ENCODE data around the gene NMBR. TPM values are rescaled to one million over a fixed set of nuclear protein-coding genes. Genes with fewer than 3 reads are reported as not detected.

Gene NMBR
- total and polyA plus RNA-seq, 2 of the 8 experiments (the other 6 are each of a cell fraction or from before 2014, with no cell fraction given): 0.08 TPM; not detected in 1

- H3K9me3 ChIP-seq (ENCODE audit: insufficient read depth in 2 of 2, low read depth in 1 of 2, low read length in 1 of 2): no peaks in the 10 kb centered on the region
- H3K79me1 ChIP-seq (ENCODE audit: low read depth, low read length): no peaks in the 10 kb centered on the region
- no peak overlapping the region for H3K4me2 ChIP-seq (ENCODE audit: insufficient read depth in 1 of 2, low read depth in 2 of 2, low read length in 2 of 2)
- H3K4me1 ChIP-seq (replicated peaks in 1 of 4; ENCODE audit: control insufficient read depth in 3 of 4, insufficient read depth in 4 of 4, low read length in 3 of 4): no peaks in the 10 kb centered on the region
- ChIA-PET CTCF (ENCODE audit: partially characterized antibody) (interaction anchor here (1.9 kb wide), 1 partner anchor 13 kb away, joined by 8 read pairs; no protein-coding TSS in a partner anchor), POLR2A (ENCODE audit: partially characterized antibody) (no interaction called here)
- no peak overlapping the region for H3K56ac ChIP-seq (replicated peaks; ENCODE audit: insufficient read length, low read depth, low read length)
- H2AK5ac ChIP-seq (ENCODE audit: low read depth, low read length): no peak overlapping the region
- H3K23ac ChIP-seq (ENCODE audit: insufficient read length): no peak overlapping the region
- no peaks in the 10 kb centered on the region for H3K27me3 ChIP-seq (replicated peaks in 1 of 4; ENCODE audit: control insufficient read depth in 3 of 4, extremely low read depth in 1 of 4, insufficient read depth in 3 of 4, low read length in 3 of 4)
- no peak overlapping the region for H3K4me3 ChIP-seq (ENCODE audit: extremely low read depth in 1 of 4, insufficient read depth in 2 of 4, low read depth in 3 of 4, low read length in 4 of 4)
- 93% methylated on average over 3 of the region's 3 CpGs; no CpG with 5 or more reads in 1 of the 2 experiments for WGBS, 2 experiments (ENCODE audit: extremely low coverage in 1 of 2, insufficient coverage in 1 of 2, insufficient read length in 1 of 2, insufficient replicate concordance in 2 of 2, low coverage in 1 of 2, low lambda C conversion rate in 2 of 2, missing lambda C conversion rate in 1 of 2)
- no peak overlapping the region for H2BK12ac ChIP-seq (ENCODE audit: low read depth, low read length)
- H2BK5ac ChIP-seq (ENCODE audit: low read depth, low read length): no peak overlapping the region
- H4K20me1 ChIP-seq (replicated peaks in 1 of 2; ENCODE audit: control insufficient read depth in 1 of 2, insufficient read depth in 2 of 2, low read length in 2 of 2): no peaks in the 10 kb centered on the region
- H3K27ac ChIP-seq (ENCODE audit: low read depth, low read length): no peak overlapping the region
- H3K79me2 ChIP-seq (ENCODE audit: control insufficient read depth in 1 of 2, insufficient read depth in 2 of 2, low read length in 2 of 2): no peaks in the 10 kb centered on the region
- H3K14ac ChIP-seq (ENCODE audit: insufficient read length): no peak overlapping the region
- no peak overlapping the region for H2BK120ac ChIP-seq (replicated peaks; ENCODE audit: low read depth, low read length)
- no peaks in the 10 kb centered on the region for H3K36me3 ChIP-seq (ENCODE audit: control insufficient read depth in 2 of 4, insufficient read depth in 4 of 4, low read length in 3 of 4)
- no peak overlapping the region for H3K18ac ChIP-seq (ENCODE audit: extremely low read depth, low read length)
- DNase-seq (ENCODE audit: low read depth in 1 of 2, low spot score in 2 of 2): no peak
- H2AFZ ChIP-seq (ENCODE audit: low read length): no peak overlapping the region
- no peak overlapping the region for H3K4ac ChIP-seq (replicated peaks; ENCODE audit: insufficient read length, low read depth, low read length)
- TF ChIP-seq CEBPB (IDR thresholded peaks at IDR 0.05; ENCODE audit: low read depth, low read length) (no peak), JUN (IDR thresholded peaks at IDR 0.05; ENCODE audit: low read depth, low read length) (no peak), KDM4A (IDR thresholded peaks at IDR 0.05; ENCODE audit: low read depth, low read length, severe bottlenecking) (no peak), CBX8 (IDR thresholded peaks at IDR 0.05; ENCODE audit: borderline replicate concordance, low read depth, low read length) (no peak), NRF1 (IDR thresholded peaks at IDR 0.05; ENCODE audit: low read depth, low read length) (no peak), POLR2A (IDR thresholded peaks at IDR 0.05; ENCODE audit: control extremely low read depth in 1 of 2, low read depth in 2 of 2, low read length in 2 of 2) (no peak), TCF12 (IDR thresholded peaks at IDR 0.05; ENCODE audit: low read depth, low read length) (no peak), GTF2F1 (IDR thresholded peaks at IDR 0.05; ENCODE audit: borderline replicate concordance, low read depth, low read length) (no peak), EGR1 (IDR thresholded peaks at IDR 0.05; ENCODE audit: borderline replicate concordance, low read depth, low read length) (no peak), SRF (IDR thresholded peaks at IDR 0.05; ENCODE audit: low read depth, low read length) (no peak), SP1 (IDR thresholded peaks at IDR 0.05; ENCODE audit: low read depth, low read length) (no peak)
- H2BK20ac ChIP-seq (ENCODE audit: low read length): no peak overlapping the region
- no peak overlapping the region for H4K8ac ChIP-seq (ENCODE audit: extremely low read depth, insufficient read depth, low read length)
- no peak overlapping the region for H3K9ac ChIP-seq (replicated peaks in 1 of 4; ENCODE audit: extremely low read depth in 1 of 4, low read depth in 3 of 4, low read length in 3 of 4)
- H2BK15ac ChIP-seq (ENCODE audit: low read length): no peak overlapping the region
- H3K23me2 ChIP-seq (ENCODE audit: low read depth, low read length): no peaks in the 10 kb centered on the region
- FAIRE-seq: no peak
- no peak overlapping the region for H4K5ac ChIP-seq (ENCODE audit: insufficient read length, low read depth, low read length)
- H4K91ac ChIP-seq (replicated peaks; ENCODE audit: insufficient read length, low read length): no peak overlapping the region
Measured at GRCh38 chr6:142058551-142059290, 88.2 kb downstream of the NMBR start.

Measured in H1 (cell line).